K562 (cell line): Measurements from ENCODE around the gene PPHLN1. TPM values are rescaled to one million over a fixed set of nuclear protein-coding genes. Genes with fewer than 3 reads are reported as not detected.
A peak's percentile ranks its signal among the peaks of the same experiment; 100 is the strongest.

Experiments used
- ATAC-seq: fragments of 200-7000 bp; cut with Tn5 transposase; 3 replicates; pipeline ENCODE4 v1.9.1; 2020; ENCODE audit warnings: moderate library complexity
- BruUV-seq: library from RNA; stranded (reverse); fragments of 400-500 nt; replicated peaks from 2 replicates; lab custom pipeline; 2021; lab: Mats Ljungman, UMichigan
- CTCF ChIA-PET: fragments of 300-600 bp; formaldehyde crosslinking; extraction: SDS; loops from one replicate; lab custom pipeline; 2021; ENCODE audit warnings: low intra/inter-chr PET ratio; lab: Yijun Ruan, JAX
- POLR2A ChIA-PET: fragments of 300-600, 350-650 bp; sonication (Branson Sonifier 250); formaldehyde crosslinking; extraction: SDS; loops from one replicate; lab custom pipeline; 2021; ENCODE audit warnings: antibody characterized with exemption, inconsistent platforms; lab: Yijun Ruan, JAX
- DNase-seq, 4 experiments: peaks; one replicate each; pipeline versions ENCODE4 v3.0.0 to v3.0.0-alpha.2; 2011 to 2018; ENCODE audit warnings: low spot score in 3 of 4, mixed read lengths in 3 of 4; ENCODE audit errors: extremely low read depth in 1 of 4
- FAIRE-seq: peaks from 2 replicates; lab custom pipeline; 2011; peaks lifted over from hg19 to GRCh38; lab: Jason Lieb, UNC
- H2AFZ ChIP-seq: 2 replicates; pipeline ENCODE4 v1.6.0; 2011; ENCODE audit warnings: low read depth, low read length, control low read depth, inconsistent platforms
- H3K27ac ChIP-seq: fragments of 200-600 bp; 3 replicates; pipeline ENCODE4 v1.8.0; 2011; ENCODE audit warnings: low read depth, mild to moderate bottlenecking, control low read depth, inconsistent platforms, low read length, moderate library complexity, mixed read lengths; ENCODE audit errors: extremely low read depth
- H3K27me3 ChIP-seq, 2 experiments: fragments of 300-600 bp in 1 of 2; 2 replicates in 1 of 2; 3 replicates in 1 of 2; pipeline versions ENCODE4 v1.6.0 to v1.8.0; 2011; ENCODE audit warnings: inconsistent platforms in 2 of 2, low read length in 2 of 2, mild to moderate bottlenecking in 1 of 2, mixed read lengths in 1 of 2, moderate library complexity in 1 of 2; ENCODE audit not compliant: control insufficient read depth in 2 of 2, insufficient read depth in 2 of 2
- H3K36me3 ChIP-seq: fragments of 300-600 bp; 3 replicates; pipeline ENCODE4 v1.8.0; 2011; ENCODE audit warnings: mild to moderate bottlenecking, low read length, inconsistent platforms; ENCODE audit not compliant: control insufficient read depth, insufficient read depth
- H3K4me1 ChIP-seq, 2 experiments: fragments of 200-600 bp in 1 of 2; replicated peaks in 1 of 2; 2 replicates in 1 of 2; 3 replicates in 1 of 2; pipeline versions ENCODE4 v1.5.1 to v1.8.0; 2011; ENCODE audit warnings: inconsistent platforms in 2 of 2, low read length in 2 of 2, mild to moderate bottlenecking in 1 of 2, mixed read lengths in 1 of 2, moderate library complexity in 1 of 2; ENCODE audit not compliant: control insufficient read depth in 2 of 2, insufficient read depth in 2 of 2
- H3K4me2 ChIP-seq: 2 replicates; pipeline ENCODE4 v1.6.1; 2011; ENCODE audit warnings: low read length, control low read depth, inconsistent platforms, mixed read lengths; ENCODE audit not compliant: insufficient read depth
- H3K4me3 ChIP-seq: fragments of 200-600 bp; sonication (generic), shearing (Covaris generic); 2 replicates; pipeline ENCODE4 v1.5.1; 2016; ENCODE audit warnings: control low read depth, inconsistent platforms
- H3K79me2 ChIP-seq: fragments of 200-600 bp; 3 replicates; pipeline ENCODE4 v1.8.0; 2011; ENCODE audit warnings: low read length, inconsistent platforms; ENCODE audit not compliant: control insufficient read depth, insufficient read depth
- H3K9ac ChIP-seq, 2 experiments: 2 replicates each; pipeline versions ENCODE4 v1.6.0 to v1.6.1; 2011; ENCODE audit warnings: low read depth in 2 of 2, low read length in 2 of 2, control low read depth in 1 of 2, inconsistent platforms in 1 of 2, mild to moderate bottlenecking in 1 of 2, mixed read lengths in 1 of 2; ENCODE audit not compliant: insufficient read depth in 1 of 2
- H3K9me1 ChIP-seq: one replicate; pipeline ENCODE4 v1.6.0; 2011; ENCODE audit warnings: inconsistent platforms, mild to moderate bottlenecking, low read length, moderate library complexity; ENCODE audit not compliant: control insufficient read depth, insufficient read depth
- H3K9me3 ChIP-seq: replicated peaks from 2 replicates; pipeline ENCODE4 v1.5.1; 2011; ENCODE audit warnings: low read depth, low read length, inconsistent platforms; ENCODE audit not compliant: control insufficient read depth, insufficient read depth
- H4K20me1 ChIP-seq: replicated peaks from 2 replicates; pipeline ENCODE4 v1.6.1; 2011; ENCODE audit warnings: low read length, inconsistent platforms, mixed read lengths; ENCODE audit not compliant: control insufficient read depth, insufficient read depth
- HIVEP1 ChIP-seq: fragments of 250-450 bp; sonication (Bioruptor Pico); IDR thresholded peaks from 2 replicates; pipeline ENCODE4 v1.4.0; 2020; ENCODE audit warnings: mild to moderate bottlenecking
- MAFF ChIP-seq: IDR thresholded peaks from 2 replicates; pipeline ENCODE4 v1.6.1; 2012; ENCODE audit warnings: low read length, improper control_type of control experiment
- PTTG1 ChIP-seq: fragments of 450-650 bp; IDR thresholded peaks from 2 replicates; pipeline ENCODE4 v1.6.1; 2016; ENCODE audit warnings: low read depth, mild to moderate bottlenecking, missing genetic modification characterization, missing compliant biosample characterization
- ZNF316 ChIP-seq: fragments of 450-650 bp; IDR thresholded peaks from 2 replicates; pipeline ENCODE4 v1.6.1; 2016
- in situ Hi-C: fragments of 300-500 bp; cut with MboI; formaldehyde crosslinking; loops from 4 replicates; pipeline ENCODE4 v1.15.0; 2018; ENCODE audit warnings: inconsistent platforms, mixed read lengths
- intact Hi-C: fragments of 100-400 bp; cut with micrococcal nuclease; formaldehyde crosslinking; loops from 2 replicates; pipeline ENCODE4 v1.14.2; 2022
- polyA plus RNA-seq, 8 experiments: library from polyadenylated mRNA; depleted of rRNA in 4 of 8; stranded (reverse) in 5 of 8; unstranded in 3 of 8; fragments of >200 nt; fragmentation: Nextera tagmentation in 2 of 8; fragmentation: Illumina TruSeq in 1 of 8; extraction: Ambion mirVana in 2 of 8; extraction: Trizol in 1 of 8; gene quantifications; 2 replicates each; pipeline versions ENCODE4 v1.2.1 to v1.2.3, GENCODE V29; 2011 to 2014; ENCODE audit warnings: inconsistent platforms in 1 of 8, missing spikeins in 1 of 8
- total RNA-seq, 7 experiments: library from RNA; depleted of rRNA in 6 of 7; stranded (reverse); fragments of >200 nt in 6 of 7; fragmentation: Illumina TruSeq in 2 of 7; extraction: Trizol in 2 of 7; gene quantifications; 2 replicates each; pipeline versions ENCODE4 v1.2.1 to v1.2.3, GENCODE V29; 2011 to 2021; ENCODE audit warnings: low replicate concordance in 1 of 7
- TF ChIP-seq, protein P1 (sequence below): fragments of 250-450 bp; sonication (Bioruptor Pico); IDR thresholded peaks from 2 replicates; pipeline ENCODE4 v1.8.0; 2021; ENCODE audit warnings: moderate library complexity, mild to moderate bottlenecking, inconsistent platforms

Gene PPHLN1
- total and polyA plus RNA-seq, 9 of the 15 experiments (the other 6 are each of a cell fraction or from before 2014, with no cell fraction given) = 66.3 to 112 (median 93.6) TPM

DNA sequence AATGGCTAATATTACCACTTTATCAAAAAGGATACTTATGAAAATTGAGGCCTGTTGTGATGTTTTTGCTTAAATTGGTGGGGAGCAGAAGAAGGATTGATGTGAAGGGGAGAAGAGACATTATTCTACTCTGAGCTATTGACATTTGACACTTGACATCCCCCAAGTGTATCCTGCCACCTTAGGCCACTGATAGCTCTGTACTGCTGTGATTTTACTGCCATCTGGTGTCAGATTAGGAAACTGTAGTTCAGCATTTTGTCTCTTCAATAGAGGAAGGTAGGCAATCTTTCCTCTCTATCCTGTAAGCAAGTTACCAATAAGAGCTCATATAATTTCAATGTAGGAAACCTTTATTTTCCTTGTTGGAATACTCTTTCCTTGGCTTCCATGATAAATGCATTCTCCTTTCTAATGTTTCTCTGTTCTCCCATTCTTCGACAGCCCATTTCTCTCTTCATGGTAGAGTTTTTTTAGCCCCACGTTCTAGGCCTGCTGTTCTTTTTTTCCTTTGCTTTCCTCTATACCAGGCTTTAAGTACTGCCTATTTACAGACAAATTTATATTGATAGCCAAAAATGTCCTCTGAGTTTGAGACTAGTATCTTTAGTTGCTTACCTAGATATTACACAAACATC lies 46.3 kb downstream of the PPHLN1 start (continued):
- no peak for TF ChIP-seq HIVEP1 (CRISPR knock-in tag)

DNA sequence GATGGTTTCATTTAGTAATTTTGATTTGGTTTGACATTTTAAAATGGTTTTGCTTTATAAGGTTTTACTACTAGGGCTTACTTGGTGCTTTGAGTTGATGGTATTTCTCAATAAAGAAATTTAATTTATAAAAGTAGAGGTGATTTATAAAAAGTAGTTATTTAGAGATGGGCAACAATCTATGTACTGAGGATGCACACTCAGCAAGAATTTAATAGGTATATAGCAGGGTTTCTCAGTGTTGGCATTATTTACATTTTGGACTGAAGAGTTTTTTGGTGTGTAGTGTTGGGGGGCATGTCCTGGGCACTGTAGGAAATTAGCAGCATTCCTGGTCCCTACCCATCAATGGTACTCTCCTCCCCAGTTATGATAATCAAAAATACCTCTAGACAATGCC lies 47.7 kb downstream of the PPHLN1 start:
- no peaks in the 10 kb centered on the region for H4K20me1 ChIP-seq
- intact Hi-C loops = loop anchor here (2.0 to 10.0 kb wide), 3 partner anchors 195 to 1099 kb away; no protein-coding TSS in a partner anchor
- TF ChIP-seq ZNF316 = peak; percentile 37; the same call in 1 of the 2 replicates
- TF ChIP-seq, protein P1, sequence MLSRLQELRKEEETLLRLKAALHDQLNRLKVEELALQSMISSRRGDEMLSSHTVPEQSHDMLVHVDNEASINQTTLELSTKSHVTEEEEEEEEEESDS (CRISPR knock-in tag) = no peak
- TF ChIP-seq MAFF = 0 out of 2 replicates have a peak, but pooled peaks have one; percentile 14
- TF ChIP-seq PTTG1 (tag) = no peak
- no peak overlapping the region for H2AFZ ChIP-seq
- ATAC-seq (no peak), FAIRE-seq (no peak), DNase-seq (no peak)
- H3K4me3 ChIP-seq = no peak overlapping the region
- H3K27ac ChIP-seq = no peak overlapping the region
- BruUV-seq = no TSS peak
- in situ Hi-C loops = no loop called here
- H3K9me1 ChIP-seq = no peaks in the 10 kb centered on the region
- H3K79me2 ChIP-seq = no peaks in the 10 kb centered on the region; the same call in 2 of the 3 replicates
- no peak overlapping the region for H3K4me2 ChIP-seq
- no peak overlapping the region for H3K9ac ChIP-seq
- peaks cover 12% of the 10 kb centered on the region; the same call in 1 of the 3 replicates for H3K36me3 ChIP-seq
- ChIA-PET POLR2A (no interaction called here), CTCF (interaction anchor here (3.4 kb wide), 1 partner anchor 244 kb away, joined by 25 read pairs; no protein-coding TSS in a partner anchor)
- no peaks in the 10 kb centered on the region for H3K4me1 ChIP-seq
- H3K27me3 ChIP-seq = no peaks in the 10 kb centered on the region
- no peaks in the 10 kb centered on the region for H3K9me3 ChIP-seq
